H1 (cell line): ENCODE measurements around the gene SH3PXD2A.

Experiments used
- MAX ChIP-seq: IDR thresholded peaks from 2 replicates; pipeline ENCODE4 v1.6.1; 2012; ENCODE audit warnings: inconsistent platforms
- RAD21 ChIP-seq, 2 experiments: IDR thresholded peaks in 1 of 2; conservative IDR thresholded peaks in 1 of 2; 2 replicates each; pipeline ENCODE4 v1.6.1; 2011; ENCODE audit warnings: low read depth in 2 of 2, low read length in 2 of 2, improper control_type of control experiment in 1 of 2, inconsistent platforms in 1 of 2, mild to moderate bottlenecking in 1 of 2, moderate library complexity in 1 of 2
- SAP30 ChIP-seq: fragments of 300-600 bp; sonication (generic); IDR thresholded peaks from 2 replicates; pipeline ENCODE4 v1.7.1; 2012; ENCODE audit warnings: low read length, moderate library complexity, mild to moderate bottlenecking, inconsistent platforms; ENCODE audit not compliant: insufficient read depth, insufficient replicate concordance

- TF ChIP-seq RAD21 (IDR thresholded peaks at IDR 0.05 in 1 of 2, conservative IDR thresholded peaks at IDR 0.05 in 1 of 2; ENCODE audit: low read depth in 2 of 2, low read length in 2 of 2) (no peak), SAP30 (no peak), MAX (no peak)
Measured at GRCh38 chr10:103757531-103758293, 97.7 kb downstream of the SH3PXD2A start.
